ENCODE data around the gene ANKRD17.

ANKRD17 gene

DNA sequence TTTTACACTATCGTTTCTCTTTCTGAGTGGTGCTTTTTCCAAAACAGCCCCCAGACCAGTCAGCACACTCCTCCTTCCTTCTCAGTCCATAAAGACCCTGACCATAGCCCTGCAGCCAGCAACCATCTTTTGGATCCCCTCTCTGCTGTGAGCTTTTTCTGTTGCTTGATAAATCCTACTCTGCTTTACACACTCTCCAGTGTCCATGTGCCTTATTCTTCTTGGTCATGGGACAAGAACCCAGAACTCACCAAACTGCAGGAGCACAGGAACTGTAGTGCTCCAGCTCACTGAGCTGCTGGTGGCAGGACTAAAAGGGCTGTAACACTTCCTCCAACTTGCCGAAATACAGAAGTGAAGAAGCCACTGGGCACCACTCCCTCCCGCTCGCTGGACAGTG, 221.5 kb downstream of the ANKRD17 start:
- TF ChIP-seq, protein P1, sequence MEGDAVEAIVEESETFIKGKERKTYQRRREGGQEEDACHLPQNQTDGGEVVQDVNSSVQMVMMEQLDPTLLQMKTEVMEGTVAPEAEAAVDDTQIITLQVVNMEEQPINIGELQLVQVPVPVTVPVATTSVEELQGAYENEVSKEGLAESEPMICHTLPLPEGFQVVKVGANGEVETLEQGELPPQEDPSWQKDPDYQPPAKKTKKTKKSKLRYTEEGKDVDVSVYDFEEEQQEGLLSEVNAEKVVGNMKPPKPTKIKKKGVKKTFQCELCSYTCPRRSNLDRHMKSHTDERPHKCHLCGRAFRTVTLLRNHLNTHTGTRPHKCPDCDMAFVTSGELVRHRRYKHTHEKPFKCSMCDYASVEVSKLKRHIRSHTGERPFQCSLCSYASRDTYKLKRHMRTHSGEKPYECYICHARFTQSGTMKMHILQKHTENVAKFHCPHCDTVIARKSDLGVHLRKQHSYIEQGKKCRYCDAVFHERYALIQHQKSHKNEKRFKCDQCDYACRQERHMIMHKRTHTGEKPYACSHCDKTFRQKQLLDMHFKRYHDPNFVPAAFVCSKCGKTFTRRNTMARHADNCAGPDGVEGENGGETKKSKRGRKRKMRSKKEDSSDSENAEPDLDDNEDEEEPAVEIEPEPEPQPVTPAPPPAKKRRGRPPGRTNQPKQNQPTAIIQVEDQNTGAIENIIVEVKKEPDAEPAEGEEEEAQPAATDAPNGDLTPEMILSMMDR (IDR thresholded peaks at IDR 0.05; ENCODE audit: low read depth, low read length, missing control alignments): no peak
- no peak overlapping the region for H3K27ac ChIP-seq
- H3K27me3 ChIP-seq (replicated peaks): no peaks in the 10 kb centered on the region
- H3K4me3 ChIP-seq (ENCODE audit: low read depth, low read length): no peak overlapping the region
- no peaks in the 10 kb centered on the region for H3K36me3 ChIP-seq (replicated peaks)
- in situ Hi-C loops (cut with HindIII; ENCODE audit: low pct_ligation_motif_present, low sequenced_read_pairs): no loop called here
- no peak for DNase-seq

DNA sequence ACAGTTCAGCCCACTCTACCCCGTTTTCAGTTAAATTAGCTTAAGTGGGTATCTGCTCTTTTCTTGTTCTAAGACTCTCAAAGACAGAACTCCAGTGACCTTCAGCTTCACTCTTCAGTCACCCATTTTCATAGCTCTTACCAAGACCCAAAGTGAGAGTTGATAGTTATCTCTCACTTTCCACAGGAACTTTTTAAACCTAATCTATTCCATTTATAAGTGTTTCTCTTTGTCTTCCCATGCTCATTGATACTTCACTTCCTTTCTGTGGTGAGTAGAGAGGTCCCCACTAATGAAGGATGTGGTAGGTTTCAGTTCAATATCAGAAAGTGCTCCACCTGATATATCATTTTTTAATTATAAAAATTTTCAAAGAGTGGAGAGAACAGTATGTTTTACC, 222.5 kb downstream of the ANKRD17 start:
- TF ChIP-seq, protein P1 (IDR thresholded peaks at IDR 0.05; ENCODE audit: low read depth, low read length, missing control alignments): no peak
- no peak overlapping the region for H3K27ac ChIP-seq
- DNase-seq: no peak
- no peak overlapping the region for H3K4me3 ChIP-seq (ENCODE audit: low read depth, low read length)
- in situ Hi-C loops (cut with HindIII; ENCODE audit: low pct_ligation_motif_present, low sequenced_read_pairs): no loop called here
- H3K36me3 ChIP-seq (replicated peaks): no peaks in the 10 kb centered on the region
- no peaks in the 10 kb centered on the region for H3K27me3 ChIP-seq (replicated peaks)

- no peak for DNase-seq
- no peaks in the 10 kb centered on the region for H3K27me3 ChIP-seq (replicated peaks)
- no peak overlapping the region for H3K4me3 ChIP-seq (ENCODE audit: low read depth, low read length)
- no peak overlapping the region for H3K27ac ChIP-seq
- H3K36me3 ChIP-seq (replicated peaks): no peaks in the 10 kb centered on the region
- in situ Hi-C loops (cut with HindIII; ENCODE audit: low pct_ligation_motif_present, low sequenced_read_pairs): no loop called here
- TF ChIP-seq, protein P1 (IDR thresholded peaks at IDR 0.05; ENCODE audit: low read depth, low read length, missing control alignments): no peak
Measured at GRCh38 chr4:73034896-73035295, 223.7 kb downstream of the ANKRD17 start.

GRCh38 chr4:73028621-73029020, 230.0 kb downstream of the ANKRD17 start:
- TF ChIP-seq, protein P1 (IDR thresholded peaks at IDR 0.05; ENCODE audit: low read depth, low read length, missing control alignments): no peak
- no peak overlapping the region for H3K27ac ChIP-seq
- H3K36me3 ChIP-seq (replicated peaks): no peaks in the 10 kb centered on the region
- H3K27me3 ChIP-seq (replicated peaks): no peaks in the 10 kb centered on the region
- H3K4me3 ChIP-seq (ENCODE audit: low read depth, low read length): no peak overlapping the region
- in situ Hi-C loops (cut with HindIII; ENCODE audit: low pct_ligation_motif_present, low sequenced_read_pairs): no loop called here
- no peak for DNase-seq
